NCI-H2196 treated with DMSO at 0.1 percent for 48 hours (cell line): ENCODE results near the gene CLDN19.
"Not testable (repeated sequence)": the region's sequence is repeated elsewhere in the genome, so short reads cannot be mapped to it uniquely, and the experiment has no call there.

Experiments
- DNase-seq: peaks from one replicate; lab custom pipeline; 2025; ENCODE audit not compliant: unreplicated experiment; lab: John Stamatoyannopoulos, UW

Gene CLDN19

DNA sequence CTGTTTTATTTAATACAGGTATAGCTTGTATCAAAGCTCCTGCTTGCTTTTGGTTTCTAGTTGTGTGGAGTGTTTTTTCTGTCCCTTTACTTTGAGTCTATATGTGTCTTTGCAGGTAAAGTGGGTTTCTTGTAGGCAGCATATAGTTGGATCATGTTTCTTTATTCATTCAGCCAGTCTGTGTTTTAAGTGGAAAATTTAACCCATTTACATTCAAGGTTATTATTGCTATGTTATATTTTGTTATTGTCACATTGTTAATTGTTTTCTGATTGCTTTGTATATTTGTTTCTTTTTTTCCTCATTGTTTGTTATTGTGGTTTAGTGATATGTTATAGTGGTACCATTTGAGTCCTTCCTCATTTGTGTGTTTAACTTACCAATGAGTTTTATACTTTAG is 26.7 kb downstream of the CLDN19 start:
- DNase-seq = no peak

DNA sequence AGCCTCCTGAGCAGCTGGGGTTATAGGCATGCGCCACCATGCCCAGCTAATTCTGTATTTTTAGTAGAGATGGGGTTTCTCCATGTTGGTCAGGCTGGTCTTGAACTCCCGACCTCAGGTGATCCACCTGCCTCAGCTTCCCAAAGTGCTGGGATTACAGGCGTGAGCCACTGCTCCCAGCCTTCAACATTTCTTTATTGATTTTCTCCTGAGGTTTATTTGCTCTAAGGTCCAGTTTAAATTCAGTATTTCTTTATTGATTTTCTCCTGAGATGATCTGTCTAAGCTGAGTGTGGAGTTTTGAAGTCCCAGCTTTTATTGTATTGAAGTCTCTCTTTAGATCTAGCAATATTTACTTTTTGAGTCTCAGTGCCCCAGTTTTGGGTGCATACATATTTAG is 27.2 kb downstream of the CLDN19 start:
- DNase-seq = not testable (repeated sequence)

- DNase-seq = no peak
These were observed 36.1 kb downstream of the CLDN19 start for GRCh38 chr1:42703888-42704464.

- DNase-seq = no peak
These were observed 40.0 kb downstream of the CLDN19 start for GRCh38 chr1:42700006-42700405.

GRCh38 chr1:42698081-42698813 is 41.8 kb downstream of the CLDN19 start:
- DNase-seq = no peak

DNA sequence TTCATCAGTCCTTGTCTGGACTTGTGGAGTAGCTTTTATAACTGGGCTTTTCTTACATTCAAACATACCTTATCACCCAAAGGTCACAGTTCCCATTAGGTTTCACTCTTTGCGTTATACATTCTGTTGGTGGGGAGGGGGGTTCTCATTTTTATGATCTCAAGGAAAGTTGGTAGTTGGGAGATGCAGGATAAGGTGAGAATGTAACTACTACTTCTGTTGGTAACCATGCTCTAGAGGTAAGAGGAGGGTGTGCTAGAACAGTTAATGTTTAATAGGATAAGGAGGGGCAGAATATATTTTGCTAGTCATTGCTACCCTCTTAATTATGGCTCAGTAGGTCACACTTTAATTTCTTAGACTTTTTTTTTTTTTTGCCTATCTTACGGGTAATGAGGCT is 47.1 kb downstream of the CLDN19 start:
- DNase-seq = no peak

DNA sequence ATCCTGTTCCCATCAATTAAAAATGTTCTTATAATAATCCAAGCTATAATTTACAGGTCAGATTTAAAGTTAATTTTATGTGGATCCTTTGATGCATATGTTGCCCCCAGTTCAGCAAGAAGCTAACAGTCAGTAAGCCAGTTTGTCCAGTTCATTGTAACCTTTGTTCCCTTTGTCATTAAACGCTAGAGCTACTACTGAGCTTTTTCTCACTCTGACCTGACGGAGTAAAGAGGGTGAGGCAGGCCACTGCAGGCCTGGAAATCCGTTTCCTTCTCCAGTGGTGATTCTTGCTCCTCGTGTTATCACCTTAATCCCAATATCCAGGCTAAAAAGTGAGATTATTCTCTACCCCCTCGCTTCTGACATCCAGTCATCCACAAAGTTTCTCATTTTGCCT is 47.6 kb downstream of the CLDN19 start:
- no peak for DNase-seq

DNA sequence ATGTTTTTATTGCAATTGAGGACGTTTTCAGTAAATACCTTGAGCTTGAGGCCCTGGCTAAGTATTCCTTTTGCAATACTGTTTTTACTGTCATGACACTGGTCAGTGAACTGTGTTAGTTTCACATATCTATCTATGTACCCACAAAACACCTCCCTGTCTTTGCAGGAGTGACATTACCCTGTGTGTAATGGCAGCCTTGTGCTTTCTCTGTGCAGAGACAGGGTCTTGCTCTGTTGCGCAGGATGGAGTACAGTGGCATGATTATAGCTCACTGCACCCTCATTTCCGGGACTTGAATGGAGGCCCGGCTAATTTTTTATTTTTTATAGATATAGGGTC is 48.9 kb downstream of the CLDN19 start:
- no peak for DNase-seq

- no peak for DNase-seq
These were observed 49.4 kb downstream of the CLDN19 start for GRCh38 chr1:42690477-42691156.

- DNase-seq = no peak
These were observed 50.1 kb downstream of the CLDN19 start for GRCh38 chr1:42689912-42690311.

GRCh38 chr1:42686418-42686817 is 53.6 kb downstream of the CLDN19 start:
- DNase-seq = no peak

DNA sequence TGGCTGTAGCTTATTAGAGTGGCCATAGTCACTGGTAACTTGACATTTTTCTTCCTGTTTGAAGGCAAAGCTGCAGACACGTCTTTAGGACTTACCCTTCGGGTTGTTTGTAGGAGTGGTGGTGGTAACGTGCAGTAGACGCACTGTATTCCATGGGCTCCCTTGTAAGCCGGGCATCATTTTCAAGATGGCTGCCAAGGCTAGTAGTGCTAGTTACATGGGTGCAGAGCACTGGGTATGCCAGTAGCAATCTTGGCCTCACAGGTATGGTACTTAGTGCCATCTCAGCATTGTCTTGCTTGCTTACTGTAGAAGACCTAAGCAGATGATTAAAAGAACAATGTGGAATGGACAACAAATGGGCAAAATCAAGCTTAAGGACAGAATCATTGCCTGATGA is 55.9 kb downstream of the CLDN19 start:
- no peak for DNase-seq
